Effector memory CD8-positive, alpha-beta T cell (primary cell): ENCODE measurements around the gene DNAJC21.
"Not testable (repeated sequence)": the region's sequence is repeated elsewhere in the genome, so short reads cannot be mapped to it uniquely, and the experiment has no call there.

ENCODE experiments used
- ATAC-seq: fragments of 150-1000 bp; cut with Tn5 transposase; replicated peaks from 2 replicates; pipeline ENCODE4 v1.10.0; 2021; ENCODE audit warnings: mild to moderate bottlenecking, moderate library complexity
- DNase-seq, 3 experiments: peaks; one replicate each; pipeline ENCODE4 v3.0.0; 2021
- H3K27ac Mint-ChIP-seq, 2 donors: one replicate each; pipeline ENCODE4 v1.8.0; 2022; ENCODE audit warnings: mild to moderate bottlenecking in 2 of 2, mixed read lengths in 2 of 2, moderate library complexity in 2 of 2
- H3K27me3 Mint-ChIP-seq, 2 donors: one replicate each; pipeline ENCODE4 v1.8.0; 2022; ENCODE audit warnings: mixed read lengths in 2 of 2
- H3K36me3 Mint-ChIP-seq: one replicate; pipeline ENCODE4 v1.8.0; 2022; ENCODE audit warnings: mild to moderate bottlenecking, moderate library complexity, mixed read lengths; ENCODE audit not compliant: insufficient read depth
- H3K4me1 Mint-ChIP-seq, 2 donors: one replicate each; pipeline ENCODE4 v1.8.0; 2022; ENCODE audit warnings: low read depth in 2 of 2, mixed read lengths in 2 of 2
- H3K4me3 Mint-ChIP-seq, 2 donors: one replicate each; pipeline ENCODE4 v1.8.0; 2022; ENCODE audit warnings: mild to moderate bottlenecking in 2 of 2, mixed read lengths in 2 of 2, moderate library complexity in 2 of 2
- H3K9me3 Mint-ChIP-seq, 2 donors: one replicate each; pipeline ENCODE4 v1.8.0; 2022; ENCODE audit warnings: mixed read lengths in 2 of 2

The DNAJC21 gene

DNA sequence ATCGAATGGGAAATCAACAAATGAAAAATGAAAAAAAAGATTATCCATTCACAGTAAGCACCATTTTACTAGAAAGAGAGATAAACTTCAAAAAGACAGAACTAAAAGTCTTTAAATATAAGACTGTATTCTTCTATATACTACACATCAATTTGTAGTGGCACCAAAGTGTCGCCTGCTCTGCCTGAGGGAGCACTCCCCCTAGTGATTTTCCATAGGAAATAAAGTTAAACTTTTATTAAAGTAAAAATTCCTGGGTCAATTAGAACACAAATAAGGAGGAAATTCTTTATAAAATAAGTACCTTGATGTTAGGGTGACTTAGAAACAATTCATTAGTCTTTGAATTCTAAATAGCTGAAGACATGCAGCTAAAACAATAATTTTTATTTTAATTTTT, 23.8 kb upstream of the DNAJC21 start:
- ATAC-seq: no peak
- Mint-ChIP-seq H3K9me3 (no peaks in the 10 kb centered on the region), H3K27ac (no peak overlapping the region), H3K36me3 (peaks cover 35% of the 10 kb centered on the region), H3K4me1 (no peaks in the 10 kb centered on the region), H3K27me3 (no peaks in the 10 kb centered on the region), H3K4me3 (no peak overlapping the region)
- DNase-seq: no peak

DNA sequence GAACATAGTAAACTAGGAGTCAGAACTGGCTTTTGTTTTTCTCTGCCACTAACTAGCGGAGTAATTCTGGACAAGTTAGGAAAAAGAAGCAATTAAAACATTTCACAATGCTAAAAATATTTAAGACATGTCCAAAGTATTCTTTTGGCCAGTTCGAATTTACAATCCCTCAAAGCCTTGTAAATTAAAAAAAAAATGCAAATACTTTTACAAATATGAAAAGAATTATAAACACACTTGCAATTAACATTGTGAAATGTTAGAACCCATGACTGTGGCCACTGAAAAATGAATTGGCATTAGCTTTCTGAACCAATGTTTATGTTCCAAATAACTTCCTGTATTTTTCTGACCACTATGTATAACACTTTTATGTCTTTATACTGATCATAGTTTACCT, 16.3 kb upstream of the DNAJC21 start:
- no peak for ATAC-seq
- H3K4me1 Mint-ChIP-seq: peaks cover 24 to 31% of the 10 kb centered on the region in 2 donors
- no peaks in the 10 kb centered on the region for H3K9me3 Mint-ChIP-seq
- no peak overlapping the region for H3K4me3 Mint-ChIP-seq
- no peaks in the 10 kb centered on the region for H3K27me3 Mint-ChIP-seq
- no peak overlapping the region for H3K27ac Mint-ChIP-seq
- peaks cover 44% of the 10 kb centered on the region for H3K36me3 Mint-ChIP-seq
- no peak for DNase-seq

GRCh38 chr5:34914671-34915138, 14.7 kb upstream of the DNAJC21 start:
- peak in 1 of 3 experiments; percentile 10 for DNase-seq
- H3K9me3 Mint-ChIP-seq: no peaks in the 10 kb centered on the region
- peaks cover 45% of the 10 kb centered on the region for H3K36me3 Mint-ChIP-seq

DNA sequence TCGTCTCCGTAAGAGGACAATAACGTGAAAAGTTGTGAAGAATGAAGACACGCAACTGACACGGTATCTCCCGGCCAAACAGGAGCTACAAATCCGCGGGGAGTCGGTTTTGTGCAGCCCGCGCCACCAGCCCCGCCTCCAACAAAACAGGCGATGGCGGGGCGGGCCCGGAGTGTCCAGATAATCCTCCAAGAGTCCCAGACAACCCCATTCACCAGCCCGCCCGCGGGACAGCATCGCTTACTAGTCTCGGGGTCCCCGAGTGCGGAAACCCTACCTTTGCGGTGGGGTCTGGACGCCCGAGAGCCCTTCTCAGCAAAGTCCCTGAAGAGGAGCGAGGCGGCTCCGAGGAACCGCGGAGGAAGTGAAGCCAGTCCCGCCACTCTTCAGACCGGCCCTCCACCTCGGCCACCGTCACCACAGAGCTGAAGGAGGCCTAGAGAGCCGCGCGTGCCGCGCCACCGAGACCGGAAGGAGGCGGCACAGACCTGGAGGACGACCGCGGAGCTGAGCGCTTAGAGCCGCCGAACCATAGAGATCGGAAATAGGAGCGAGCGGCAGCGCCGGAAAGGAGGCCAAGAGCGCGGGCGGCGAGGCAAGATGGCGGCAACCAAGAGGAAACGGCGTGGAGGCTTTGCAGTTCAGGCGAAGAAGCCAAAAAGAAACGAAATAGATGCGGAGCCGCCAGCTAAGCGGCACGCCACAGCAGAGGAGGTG, 14.1 kb upstream of the DNAJC21 start, which contains the start of the genes BRIX1 and RAD1:
BRIX1 (plus strand) TSS at position 573 of the 717 bp plus-strand sequence; CDS start at position 601, 28 bp downstream.
RAD1 (minus strand) TSS at position 366 of the 717 bp plus-strand sequence. CDS start 612 bp downstream, outside the sequence.
- no peak within 1 kb of the TSS for H3K27ac Mint-ChIP-seq
- H3K27me3 Mint-ChIP-seq: no peaks in the 10 kb centered on the region
- no peak within 1 kb of the TSS for H3K4me3 Mint-ChIP-seq
- DNase-seq (peak; percentile 89 to 91 (median 91)), ATAC-seq (peak; percentile 96)
- H3K4me1 Mint-ChIP-seq: peaks cover 24 to 31% of the 10 kb centered on the region in 2 donors
- H3K9me3 Mint-ChIP-seq: no peaks in the 10 kb centered on the region
- peaks cover 45% of the 10 kb centered on the region for H3K36me3 Mint-ChIP-seq

More at GRCh38 chr5:34914671-34915138, 14.7 kb upstream of the DNAJC21 start:
- no peak overlapping the region for H3K27ac Mint-ChIP-seq
- ATAC-seq: no peak
- H3K4me3 Mint-ChIP-seq: no peak overlapping the region
- H3K4me1 Mint-ChIP-seq: peaks cover 24 to 31% of the 10 kb centered on the region in 2 donors
- no peaks in the 10 kb centered on the region for H3K27me3 Mint-ChIP-seq

- peaks cover 48% of the 10 kb centered on the region for H3K36me3 Mint-ChIP-seq
- no peak for ATAC-seq
- H3K4me3 Mint-ChIP-seq: no peak overlapping the region
- peaks cover 24 to 31% of the 10 kb centered on the region in 2 donors for H3K4me1 Mint-ChIP-seq
- H3K9me3 Mint-ChIP-seq: no peaks in the 10 kb centered on the region
- no peaks in the 10 kb centered on the region for H3K27me3 Mint-ChIP-seq
- no peak for DNase-seq
- H3K27ac Mint-ChIP-seq: no peak overlapping the region
Observed at GRCh38 chr5:34915856-34916192, 13.5 kb upstream of the DNAJC21 start.

DNA sequence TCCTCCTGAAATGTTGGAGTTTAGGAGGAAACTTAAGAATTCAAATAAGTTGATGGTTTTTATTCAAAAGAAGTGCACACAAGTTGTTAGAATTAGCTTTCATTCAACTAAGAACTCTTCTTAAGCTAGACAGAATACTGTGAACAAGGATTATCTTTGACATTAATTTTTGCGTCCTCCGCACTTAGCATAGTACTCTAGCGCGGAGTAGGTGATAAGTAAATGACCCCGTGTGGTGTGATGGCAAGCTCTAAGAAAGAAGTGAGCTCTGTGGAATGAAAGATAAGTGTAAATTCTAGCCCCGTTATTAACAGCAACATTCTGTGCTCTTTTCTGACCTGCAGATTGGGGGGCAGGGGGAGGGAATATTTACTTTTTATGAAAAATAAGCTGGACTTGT, 12.8 kb upstream of the DNAJC21 start:
- no peak overlapping the region for H3K27ac Mint-ChIP-seq
- H3K9me3 Mint-ChIP-seq: no peaks in the 10 kb centered on the region
- ATAC-seq: no peak
- H3K4me1 Mint-ChIP-seq: peaks cover 24 to 31% of the 10 kb centered on the region in 2 donors
- peaks cover 48% of the 10 kb centered on the region for H3K36me3 Mint-ChIP-seq
- no peaks in the 10 kb centered on the region for H3K27me3 Mint-ChIP-seq
- no peak for DNase-seq
- H3K4me3 Mint-ChIP-seq: no peak overlapping the region

- H3K4me3 Mint-ChIP-seq: no peak overlapping the region
- peaks cover 24 to 31% of the 10 kb centered on the region in 2 donors for H3K4me1 Mint-ChIP-seq
- H3K36me3 Mint-ChIP-seq: peaks cover 58% of the 10 kb centered on the region
- no peaks in the 10 kb centered on the region for H3K27me3 Mint-ChIP-seq
- no peak overlapping the region for H3K27ac Mint-ChIP-seq
- ATAC-seq (no peak), DNase-seq (no peak)
- no peaks in the 10 kb centered on the region for H3K9me3 Mint-ChIP-seq
Observed at GRCh38 chr5:34918025-34918424, 11.3 kb upstream of the DNAJC21 start.

- Mint-ChIP-seq H3K27ac (no peak overlapping the region), H3K4me3 (no peak overlapping the region), H3K4me1 (peaks cover 21 to 25% of the 10 kb centered on the region in 2 donors), H3K9me3 (no peaks in the 10 kb centered on the region), H3K27me3 (no peaks in the 10 kb centered on the region), H3K36me3 (peaks cover 67% of the 10 kb centered on the region)
- ATAC-seq: no peak
- no peak for DNase-seq
Observed at GRCh38 chr5:34919077-34919476, 10.3 kb upstream of the DNAJC21 start.

DNA sequence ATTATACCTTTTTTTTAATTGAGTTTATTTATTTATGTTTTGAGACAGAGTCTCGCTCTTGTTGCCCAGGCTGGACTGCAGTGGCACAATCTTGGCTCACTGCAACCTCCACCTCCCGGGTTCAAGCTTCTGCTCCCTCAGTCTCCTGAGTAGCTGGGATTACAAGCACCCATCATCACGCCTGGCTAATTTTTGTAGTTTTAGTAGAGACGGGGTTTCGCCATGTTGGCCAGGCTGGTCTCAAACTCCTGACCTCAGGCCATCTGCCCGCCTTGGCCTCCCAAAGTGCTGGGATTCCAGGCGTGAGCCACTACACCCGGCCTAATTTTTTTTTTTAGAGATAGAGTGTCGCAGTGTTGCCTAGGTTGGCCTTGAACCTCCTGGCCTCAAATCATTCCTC, 6.1 kb upstream of the DNAJC21 start:
- peak overlapping the region in 1 of 2 donors; percentile 15 for H3K27ac Mint-ChIP-seq
- H3K4me1 Mint-ChIP-seq, ATAC-seq, H3K9me3 Mint-ChIP-seq, DNase-seq, H3K27me3 Mint-ChIP-seq, H3K4me3 Mint-ChIP-seq: not testable (repeated sequence)
- peaks cover 83% of the 10 kb centered on the region for H3K36me3 Mint-ChIP-seq

- H3K4me1 Mint-ChIP-seq: peaks cover 2 to 3% of the 10 kb centered on the region in 2 donors
- peak; percentile 56 for ATAC-seq
Observed at GRCh38 chr5:34923694-34924461, 5.5 kb upstream of the DNAJC21 start.

GRCh38 chr5:34924462-34924765, 4.9 kb upstream of the DNAJC21 start:
- H3K4me1 Mint-ChIP-seq: peaks cover 5 to 8% of the 10 kb centered on the region in 2 donors
- H3K27ac Mint-ChIP-seq: no peak overlapping the region
- H3K4me3 Mint-ChIP-seq: no peak overlapping the region
- no peaks in the 10 kb centered on the region for H3K9me3 Mint-ChIP-seq
- H3K27me3 Mint-ChIP-seq: no peaks in the 10 kb centered on the region
- H3K36me3 Mint-ChIP-seq: peaks cover 79% of the 10 kb centered on the region
- ATAC-seq (no peak), DNase-seq (no peak)

More at GRCh38 chr5:34923694-34924461, 5.5 kb upstream of the DNAJC21 start:
- Mint-ChIP-seq H3K27me3 (no peaks in the 10 kb centered on the region), H3K36me3 (peaks cover 80% of the 10 kb centered on the region), H3K4me3 (no peak overlapping the region), H3K27ac (peak overlapping the region in 1 of 2 donors; percentile 15), H3K9me3 (no peaks in the 10 kb centered on the region)
- no peak for DNase-seq

- Mint-ChIP-seq H3K9me3 (no peaks in the 10 kb centered on the region), H3K27me3 (no peaks in the 10 kb centered on the region), H3K4me1 (peaks cover 16 to 22% of the 10 kb centered on the region in 2 donors), H3K27ac (no peak overlapping the region), H3K4me3 (no peak overlapping the region), H3K36me3 (peaks cover 61% of the 10 kb centered on the region)
- DNase-seq: no peak
- ATAC-seq: no peak
Observed at GRCh38 chr5:34926318-34926888, 3.0 kb upstream of the DNAJC21 start.

DNA sequence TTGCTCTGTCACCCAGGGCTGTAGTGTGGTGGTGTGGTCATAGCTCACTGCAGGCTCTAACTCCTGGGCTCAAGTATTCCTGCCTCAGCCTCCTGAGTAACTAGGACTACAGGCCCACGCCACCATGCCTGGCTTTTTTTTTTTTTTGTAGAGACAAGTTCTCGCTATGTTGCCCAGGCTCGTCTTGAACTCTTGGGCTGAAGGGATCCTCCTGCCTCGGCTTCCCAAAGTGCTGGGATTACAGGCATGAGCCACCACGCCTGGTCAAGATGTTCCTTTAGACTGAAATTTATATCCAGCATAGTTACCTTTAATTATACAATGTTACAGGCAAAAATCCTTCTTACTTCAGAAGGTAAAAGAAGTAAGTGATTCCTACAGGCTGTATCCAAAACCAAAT, 1.6 kb upstream of the DNAJC21 start:
- Mint-ChIP-seq H3K9me3 (no peaks in the 10 kb centered on the region), H3K4me1 (peaks cover 22 to 28% of the 10 kb centered on the region in 2 donors), H3K27ac (no peak overlapping the region), H3K27me3 (no peaks in the 10 kb centered on the region), H3K36me3 (peaks cover 48% of the 10 kb centered on the region), H3K4me3 (no peak overlapping the region)
- no peak for DNase-seq
- ATAC-seq: no peak
